ENCODE data around the gene ERVW-1.

ERVW-1 gene

GRCh38 chr7:92513167-92513902 is 35.6 kb upstream of the ERVW-1 start:
- H2BK5ac ChIP-seq (ENCODE audit: low read length) = no peak overlapping the region
- no peak overlapping the region for H3K9ac ChIP-seq (ENCODE audit: low read depth, low read length, poor library complexity)
- no peak overlapping the region for H3K23ac ChIP-seq (ENCODE audit: low read depth, low read length, poor library complexity)
- no peak overlapping the region for H3K4me3 ChIP-seq (ENCODE audit: low read length in 2 of 2)
- WGBS, 2 donors (ENCODE audit: extremely low coverage in 2 of 2, insufficient read length in 2 of 2, insufficient replicate concordance in 1 of 2) = no CpG with 5 or more reads among the region's 3 CpGs
- no peak overlapping the region for H4K91ac ChIP-seq (ENCODE audit: low read depth, low read length, poor library complexity)
- H3K4me2 ChIP-seq (ENCODE audit: insufficient read depth, low read length, poor library complexity, severe bottlenecking) = no peak overlapping the region
- H3K9me3 ChIP-seq (replicated peaks in 1 of 2; ENCODE audit: control insufficient read depth in 2 of 2, insufficient read depth in 1 of 2, low read depth in 1 of 2, low read length in 2 of 2) = peaks cover 0 to 2% of the 10 kb centered on the region in 2 donors
- H2AK5ac ChIP-seq (ENCODE audit: low read depth, low read length) = no peak overlapping the region
- H3K4ac ChIP-seq (ENCODE audit: low read length) = no peak overlapping the region
- no peak overlapping the region for H2BK15ac ChIP-seq (ENCODE audit: low read length)
- H2BK120ac ChIP-seq (ENCODE audit: low read depth, low read length) = no peak overlapping the region
- H3K27me3 ChIP-seq (ENCODE audit: control insufficient read depth in 3 of 3, insufficient read depth in 3 of 3, low read depth in 1 of 3, low read length in 3 of 3) = no peaks in the 10 kb centered on the region
- H3K14ac ChIP-seq (ENCODE audit: low read length) = no peak overlapping the region
- H3K4me1 ChIP-seq (ENCODE audit: control insufficient read depth in 2 of 2, insufficient read depth in 1 of 2, low read depth in 1 of 2, low read length in 2 of 2) = no peaks in the 10 kb centered on the region
- H3K27ac ChIP-seq (replicated peaks; ENCODE audit: low read length) = no peak overlapping the region
- H2AFZ ChIP-seq (ENCODE audit: low read length) = no peak overlapping the region
- H4K8ac ChIP-seq (ENCODE audit: low read depth, low read length) = no peak overlapping the region
- H3K18ac ChIP-seq (ENCODE audit: low read length) = no peak overlapping the region
- no peak for DNase-seq (ENCODE audit: low spot score)
- H3K79me1 ChIP-seq (ENCODE audit: low read depth, low read length) = no peaks in the 10 kb centered on the region
- peaks cover 5 to 83% of the 10 kb centered on the region in 2 donors for H3K36me3 ChIP-seq (replicated peaks in 1 of 2; ENCODE audit: control insufficient read depth in 2 of 2, insufficient read depth in 2 of 2, low read length in 2 of 2)
- H2BK12ac ChIP-seq (ENCODE audit: low read length) = no peak overlapping the region

GRCh38 chr7:92508946-92509345 is 31.2 kb upstream of the ERVW-1 start:
- H2AFZ ChIP-seq (ENCODE audit: low read length) = no peak overlapping the region
- H2BK120ac ChIP-seq (ENCODE audit: low read depth, low read length) = no peak overlapping the region
- no CpG with 5 or more reads among the region's 5 CpGs for whole genome bisulfite sequencing, 2 donors (ENCODE audit: extremely low coverage in 2 of 2, insufficient read length in 2 of 2, insufficient replicate concordance in 1 of 2)
- H3K18ac ChIP-seq (ENCODE audit: low read length) = no peak overlapping the region
- no peaks in the 10 kb centered on the region for H3K4me1 ChIP-seq (ENCODE audit: control insufficient read depth in 2 of 2, insufficient read depth in 1 of 2, low read depth in 1 of 2, low read length in 2 of 2)
- H4K91ac ChIP-seq (ENCODE audit: low read depth, low read length, poor library complexity) = no peak overlapping the region
- H3K23ac ChIP-seq (ENCODE audit: low read depth, low read length, poor library complexity) = no peak overlapping the region
- H3K4ac ChIP-seq (ENCODE audit: low read length) = no peak overlapping the region
- H3K4me3 ChIP-seq (ENCODE audit: low read length in 2 of 2) = no peak overlapping the region
- no peaks in the 10 kb centered on the region for H3K79me1 ChIP-seq (ENCODE audit: low read depth, low read length)
- no peak overlapping the region for H2BK5ac ChIP-seq (ENCODE audit: low read length)
- no peak for DNase-seq (ENCODE audit: low spot score)
- H2BK12ac ChIP-seq (ENCODE audit: low read length) = no peak overlapping the region
- H3K14ac ChIP-seq (ENCODE audit: low read length) = no peak overlapping the region
- no peak overlapping the region for H3K4me2 ChIP-seq (ENCODE audit: insufficient read depth, low read length, poor library complexity, severe bottlenecking)
- no peak overlapping the region for H3K27ac ChIP-seq (replicated peaks; ENCODE audit: low read length)
- peaks cover 4 to 86% of the 10 kb centered on the region in 2 donors for H3K36me3 ChIP-seq (replicated peaks in 1 of 2; ENCODE audit: control insufficient read depth in 2 of 2, insufficient read depth in 2 of 2, low read length in 2 of 2)
- H3K9ac ChIP-seq (ENCODE audit: low read depth, low read length, poor library complexity) = no peak overlapping the region
- H4K8ac ChIP-seq (ENCODE audit: low read depth, low read length) = no peak overlapping the region
- no peak overlapping the region for H2AK5ac ChIP-seq (ENCODE audit: low read depth, low read length)
- no peaks in the 10 kb centered on the region for H3K27me3 ChIP-seq (ENCODE audit: control insufficient read depth in 3 of 3, insufficient read depth in 3 of 3, low read depth in 1 of 3, low read length in 3 of 3)
- peaks cover 0 to 2% of the 10 kb centered on the region in 2 donors for H3K9me3 ChIP-seq (replicated peaks in 1 of 2; ENCODE audit: control insufficient read depth in 2 of 2, insufficient read depth in 1 of 2, low read depth in 1 of 2, low read length in 2 of 2)
- no peak overlapping the region for H2BK15ac ChIP-seq (ENCODE audit: low read length)

- Histone ChIP-seq H4K8ac (ENCODE audit: low read depth, low read length) (no peak overlapping the region), H2AFZ (ENCODE audit: low read length) (no peak overlapping the region), H3K27me3 (ENCODE audit: control insufficient read depth in 3 of 3, insufficient read depth in 3 of 3, low read depth in 1 of 3, low read length in 3 of 3) (no peaks in the 10 kb centered on the region), H3K79me1 (ENCODE audit: low read depth, low read length) (no peaks in the 10 kb centered on the region), H3K4ac (ENCODE audit: low read length) (no peak overlapping the region), H3K4me3 (ENCODE audit: low read length in 2 of 2) (no peak overlapping the region), H3K23ac (ENCODE audit: low read depth, low read length, poor library complexity) (no peak overlapping the region), H2BK5ac (ENCODE audit: low read length) (no peak overlapping the region), H4K91ac (ENCODE audit: low read depth, low read length, poor library complexity) (no peak overlapping the region), H3K18ac (ENCODE audit: low read length) (no peak overlapping the region), H2BK12ac (ENCODE audit: low read length) (no peak overlapping the region), H3K27ac (replicated peaks; ENCODE audit: low read length) (no peak overlapping the region), H3K4me1 (ENCODE audit: control insufficient read depth in 2 of 2, insufficient read depth in 1 of 2, low read depth in 1 of 2, low read length in 2 of 2) (no peaks in the 10 kb centered on the region), H3K9ac (ENCODE audit: low read depth, low read length, poor library complexity) (no peak overlapping the region), H3K4me2 (ENCODE audit: insufficient read depth, low read length, poor library complexity, severe bottlenecking) (no peak overlapping the region), H3K36me3 (replicated peaks in 1 of 2; ENCODE audit: control insufficient read depth in 2 of 2, insufficient read depth in 2 of 2, low read length in 2 of 2) (peaks cover 7 to 89% of the 10 kb centered on the region in 2 donors), H2BK15ac (ENCODE audit: low read length) (no peak overlapping the region), H3K9me3 (replicated peaks in 1 of 2; ENCODE audit: control insufficient read depth in 2 of 2, insufficient read depth in 1 of 2, low read depth in 1 of 2, low read length in 2 of 2) (no peaks in the 10 kb centered on the region), H3K14ac (ENCODE audit: low read length) (no peak overlapping the region), H2BK120ac (ENCODE audit: low read depth, low read length) (no peak overlapping the region), H2AK5ac (ENCODE audit: low read depth, low read length) (no peak overlapping the region)
- no CpG with 5 or more reads among the region's 2 CpGs for WGBS, 2 donors (ENCODE audit: extremely low coverage in 2 of 2, insufficient read length in 2 of 2, insufficient replicate concordance in 1 of 2)
- no peak for DNase-seq (ENCODE audit: low spot score)
Observed at GRCh38 chr7:92506363-92506762, 28.6 kb upstream of the ERVW-1 start.

- no peaks in the 10 kb centered on the region for H3K27me3 ChIP-seq (ENCODE audit: control insufficient read depth in 3 of 3, insufficient read depth in 3 of 3, low read depth in 1 of 3, low read length in 3 of 3)
- no peak overlapping the region for H3K4ac ChIP-seq (ENCODE audit: low read length)
- H3K36me3 ChIP-seq (replicated peaks in 1 of 2; ENCODE audit: control insufficient read depth in 2 of 2, insufficient read depth in 2 of 2, low read length in 2 of 2) = peaks cover 9 to 95% of the 10 kb centered on the region in 2 donors
- no peak overlapping the region for H2AK5ac ChIP-seq (ENCODE audit: low read depth, low read length)
- H2BK12ac ChIP-seq (ENCODE audit: low read length) = no peak overlapping the region
- H3K14ac ChIP-seq (ENCODE audit: low read length) = no peak overlapping the region
- no peak overlapping the region for H3K18ac ChIP-seq (ENCODE audit: low read length)
- no peak overlapping the region for H3K4me2 ChIP-seq (ENCODE audit: insufficient read depth, low read length, poor library complexity, severe bottlenecking)
- no peak overlapping the region for H2AFZ ChIP-seq (ENCODE audit: low read length)
- H3K27ac ChIP-seq (replicated peaks; ENCODE audit: low read length) = no peak overlapping the region
- no peak overlapping the region for H2BK120ac ChIP-seq (ENCODE audit: low read depth, low read length)
- H2BK5ac ChIP-seq (ENCODE audit: low read length) = no peak overlapping the region
- no peak overlapping the region for H3K4me3 ChIP-seq (ENCODE audit: low read length in 2 of 2)
- H3K9me3 ChIP-seq (replicated peaks in 1 of 2; ENCODE audit: control insufficient read depth in 2 of 2, insufficient read depth in 1 of 2, low read depth in 1 of 2, low read length in 2 of 2) = no peaks in the 10 kb centered on the region
- no peak overlapping the region for H4K91ac ChIP-seq (ENCODE audit: low read depth, low read length, poor library complexity)
- no peak overlapping the region for H3K23ac ChIP-seq (ENCODE audit: low read depth, low read length, poor library complexity)
- H2BK15ac ChIP-seq (ENCODE audit: low read length) = no peak overlapping the region
- no peak overlapping the region for H3K9ac ChIP-seq (ENCODE audit: low read depth, low read length, poor library complexity)
- no peak overlapping the region for H4K8ac ChIP-seq (ENCODE audit: low read depth, low read length)
- no CpG with 5 or more reads among the region's 3 CpGs for WGBS, 2 donors (ENCODE audit: extremely low coverage in 2 of 2, insufficient read length in 2 of 2, insufficient replicate concordance in 1 of 2)
- no peak for DNase-seq (ENCODE audit: low spot score)
- no peaks in the 10 kb centered on the region for H3K79me1 ChIP-seq (ENCODE audit: low read depth, low read length)
- H3K4me1 ChIP-seq (ENCODE audit: control insufficient read depth in 2 of 2, insufficient read depth in 1 of 2, low read depth in 1 of 2, low read length in 2 of 2) = no peaks in the 10 kb centered on the region
Observed at GRCh38 chr7:92504563-92504962, 26.8 kb upstream of the ERVW-1 start.
